SK-N-SH treated with all-trans-retinoic acid at 6 μM for 48 hours (cell line): Measurements from ENCODE around the gene SKOR1.

ENCODE experiments used
- ATAC-seq: fragments of 200-7000 bp; cut with Tn5 transposase; 3 replicates; pipeline ENCODE4 v1.9.1; 2020; ENCODE audit warnings: mild to moderate bottlenecking, moderate library complexity
- ARNTL ChIP-seq: fragments of 450-650 bp; formaldehyde crosslinking; IDR thresholded peaks from 2 replicates; pipeline ENCODE4 v1.5.0; 2020; ENCODE audit warnings: low read depth, mild to moderate bottlenecking, moderate library complexity, borderline replicate concordance
- BACH2 ChIP-seq: fragments of 250-450 bp; sonication (Bioruptor Pico); IDR thresholded peaks from 2 replicates; pipeline ENCODE4 v1.9.0; 2021; ENCODE audit warnings: mild to moderate bottlenecking, borderline replicate concordance
- CREB5 ChIP-seq: fragments of 250-450 bp; sonication (Bioruptor Pico); IDR thresholded peaks from 2 replicates; pipeline ENCODE4 v1.5.1; 2020; ENCODE audit warnings: low read depth, mild to moderate bottlenecking, moderate library complexity
- CSDC2 ChIP-seq: fragments of 250-450 bp; sonication (Bioruptor Pico); IDR thresholded peaks from 2 replicates; pipeline ENCODE4 v1.5.0; 2020; ENCODE audit warnings: mild to moderate bottlenecking, moderate library complexity
- GLIS3 ChIP-seq: fragments of 250-450 bp; sonication (Bioruptor Pico); IDR thresholded peaks from 2 replicates; pipeline ENCODE4 v1.5.0; 2020; ENCODE audit warnings: mild to moderate bottlenecking, moderate library complexity
- ISL1 ChIP-seq: fragments of 250-450 bp; sonication (Bioruptor Pico); IDR thresholded peaks from 2 replicates; pipeline ENCODE4 v2.1.2; 2022; ENCODE audit warnings: mild to moderate bottlenecking, moderate library complexity
- OSR1 ChIP-seq: fragments of 250-450 bp; sonication (Bioruptor Pico); IDR thresholded peaks from 2 replicates; pipeline ENCODE4 v1.8.0; 2022; ENCODE audit warnings: moderate library complexity, mild to moderate bottlenecking, inconsistent platforms
- PATZ1 ChIP-seq: fragments of 250-450 bp; sonication (Bioruptor Pico); IDR thresholded peaks from 2 replicates; pipeline ENCODE4 v1.8.0; 2020; ENCODE audit warnings: mild to moderate bottlenecking, moderate library complexity, borderline replicate concordance
- RARB ChIP-seq: fragments of 250-450 bp; sonication (Bioruptor Pico); IDR thresholded peaks from 2 replicates; pipeline ENCODE4 v1.8.0; 2021; ENCODE audit warnings: mild to moderate bottlenecking, moderate library complexity
- TCF4 ChIP-seq: fragments of 250-450 bp; sonication (Bioruptor Pico); IDR thresholded peaks from 2 replicates; pipeline ENCODE4 v1.8.0; 2021; ENCODE audit warnings: mild to moderate bottlenecking, moderate library complexity, borderline replicate concordance
- TOX ChIP-seq: fragments of 250-450 bp; sonication (Bioruptor Pico); IDR thresholded peaks from 2 replicates; pipeline ENCODE4 v1.8.0; 2021; ENCODE audit warnings: mild to moderate bottlenecking, moderate library complexity, borderline replicate concordance
- TSHZ2 ChIP-seq: fragments of 250-450 bp; sonication (Bioruptor Pico); IDR thresholded peaks from 2 replicates; pipeline ENCODE4 v1.5.0; 2020; ENCODE audit warnings: mild to moderate bottlenecking, moderate library complexity
- ZC3H10 ChIP-seq: fragments of 250-450 bp; sonication (Bioruptor Pico); IDR thresholded peaks from 2 replicates; pipeline ENCODE4 v1.5.1; 2021; ENCODE audit warnings: mild to moderate bottlenecking, moderate library complexity
- ZNF565 ChIP-seq: fragments of 450-650 bp; formaldehyde crosslinking; conservative IDR thresholded peaks from 2 replicates; pipeline ENCODE4 v1.5.0; 2020; ENCODE audit warnings: low read depth, mild to moderate bottlenecking, moderate library complexity
- ZNF70 ChIP-seq: fragments of 450-650 bp; formaldehyde crosslinking; IDR thresholded peaks from 2 replicates; pipeline ENCODE4 v1.5.0; 2020; ENCODE audit warnings: mild to moderate bottlenecking, moderate library complexity
- ZNF8 ChIP-seq: fragments of 450-650 bp; formaldehyde crosslinking; IDR thresholded peaks from 2 replicates; pipeline ENCODE4 v1.5.0; 2020; ENCODE audit warnings: mild to moderate bottlenecking, moderate library complexity

The SKOR1 gene

GRCh38 chr15:67843092-67843501 lies 17.8 kb downstream of the SKOR1 start (continued):
- TF ChIP-seq CREB5 (CRISPR knock-in tag): no peak

GRCh38 chr15:67843571-67844387 lies 18.5 kb downstream of the SKOR1 start:
- ATAC-seq: no peak
- TF ChIP-seq ARNTL (CRISPR knock-in tag): no peak
- TF ChIP-seq ZC3H10: no peak
- no peak for TF ChIP-seq CSDC2 (CRISPR knock-in tag)
- TF ChIP-seq GLIS3 (CRISPR knock-in tag): no peak
- TF ChIP-seq CREB5 (CRISPR knock-in tag): no peak
- no peak for TF ChIP-seq TCF4

GRCh38 chr15:67845974-67846373 lies 20.7 kb downstream of the SKOR1 start:
- no peak for ATAC-seq
- TF ChIP-seq ISL1 (no peak), ZNF565 (CRISPR knock-in tag) (no peak), ZNF70 (CRISPR knock-in tag) (no peak), TOX (no peak), TSHZ2 (CRISPR knock-in tag) (no peak)

- TF ChIP-seq ZNF8 (CRISPR knock-in tag) (peak; percentile 73), ZC3H10 (no peak)
- no peak for ATAC-seq
Measured at GRCh38 chr15:67849538-67849937, 24.2 kb downstream of the SKOR1 start.

GRCh38 chr15:67850336-67850735 lies 25.0 kb downstream of the SKOR1 start:
- TF ChIP-seq ARNTL (CRISPR knock-in tag) (no peak), ZNF70 (CRISPR knock-in tag) (no peak)

GRCh38 chr15:67850994-67851571 lies 25.8 kb downstream of the SKOR1 start:
- TF ChIP-seq ZC3H10 (no peak), ZNF565 (CRISPR knock-in tag) (no peak), ZNF70 (CRISPR knock-in tag) (no peak), TOX (no peak), OSR1 (no peak), PATZ1 (CRISPR knock-in tag) (no peak), ISL1 (no peak), RARB (CRISPR knock-in tag) (no peak), CREB5 (CRISPR knock-in tag) (no peak), BACH2 (no peak), ARNTL (CRISPR knock-in tag) (no peak), TCF4 (no peak)
- no peak for ATAC-seq

More at GRCh38 chr15:67850336-67850735, 25.0 kb downstream of the SKOR1 start:
- no peak for ATAC-seq
